Kidney capillary endothelial cell (primary cell): ENCODE data around the gene SLX4IP.

Experiments used
- DNase-seq: peaks from one replicate; pipeline ENCODE4 v3.0.0-alpha.2; 2018; ENCODE audit warnings: low spot score

SLX4IP gene

DNA sequence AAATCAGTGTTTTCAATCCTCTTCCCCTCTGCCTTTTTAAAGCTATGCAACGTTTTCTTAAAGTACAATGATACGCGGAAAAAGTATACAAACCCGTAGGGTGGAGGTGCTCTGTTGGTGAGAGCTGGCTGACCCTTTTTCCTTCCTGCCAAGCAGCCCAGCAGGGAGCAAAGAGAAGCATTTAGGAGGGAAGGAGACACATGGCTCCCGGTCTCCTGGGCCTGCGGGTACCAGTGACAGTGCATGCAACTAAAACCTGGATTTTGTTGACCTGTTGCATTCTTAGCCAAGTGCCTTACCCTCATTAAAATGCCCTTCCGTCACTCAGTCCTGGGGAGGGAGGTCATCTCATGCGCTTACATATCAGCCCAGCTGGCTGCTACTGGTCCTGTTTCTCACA is 87.2 kb downstream of the SLX4IP start:
- no peak for DNase-seq

GRCh38 chr20:10523443-10523842 is 88.3 kb downstream of the SLX4IP start:
- no peak for DNase-seq

DNA sequence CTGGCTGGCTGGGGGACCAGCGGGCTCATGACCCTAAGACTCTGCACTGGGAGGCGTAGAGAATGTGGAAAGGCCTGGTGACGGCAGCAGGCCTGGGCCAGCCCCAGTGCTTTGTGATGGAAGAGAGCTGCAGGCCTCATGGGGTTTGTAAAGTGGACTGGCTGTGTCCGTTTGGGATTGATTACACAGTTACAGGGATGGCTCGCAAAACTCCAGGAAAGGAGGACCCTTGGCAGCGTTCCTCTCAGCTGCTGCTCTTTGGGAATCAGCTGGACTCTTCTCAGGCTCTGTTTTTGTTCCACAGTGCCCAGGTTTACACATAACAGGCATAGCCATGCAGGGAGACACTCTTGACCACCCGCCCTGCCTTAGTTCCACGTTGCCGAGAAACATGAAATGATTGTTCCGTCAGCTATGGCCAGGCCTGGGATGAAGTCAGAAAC is 89.0 kb downstream of the SLX4IP start:
- DNase-seq = no peak

DNA sequence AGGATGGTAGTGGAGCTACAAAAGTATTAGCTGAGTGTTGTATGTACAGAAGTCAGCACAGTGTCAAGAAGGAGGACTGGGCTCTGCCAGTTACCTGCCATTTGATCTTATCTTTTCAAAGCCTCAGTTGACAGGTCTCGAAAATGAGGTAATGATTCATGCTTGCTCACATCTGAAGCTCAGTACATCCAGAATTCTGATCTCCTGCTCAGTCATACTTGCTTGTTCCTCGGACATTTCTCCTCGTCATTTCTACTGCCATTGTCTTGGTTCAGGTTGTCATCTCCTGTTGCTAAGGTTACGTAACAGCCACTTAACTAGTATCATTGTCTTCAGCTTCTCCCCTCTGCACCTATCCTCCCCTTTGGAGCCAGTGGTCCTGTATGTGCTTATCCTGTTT is 89.5 kb downstream of the SLX4IP start:
- DNase-seq = peak; percentile 51

- no peak for DNase-seq
Observed at GRCh38 chr20:10527781-10528180, 92.7 kb downstream of the SLX4IP start.

DNA sequence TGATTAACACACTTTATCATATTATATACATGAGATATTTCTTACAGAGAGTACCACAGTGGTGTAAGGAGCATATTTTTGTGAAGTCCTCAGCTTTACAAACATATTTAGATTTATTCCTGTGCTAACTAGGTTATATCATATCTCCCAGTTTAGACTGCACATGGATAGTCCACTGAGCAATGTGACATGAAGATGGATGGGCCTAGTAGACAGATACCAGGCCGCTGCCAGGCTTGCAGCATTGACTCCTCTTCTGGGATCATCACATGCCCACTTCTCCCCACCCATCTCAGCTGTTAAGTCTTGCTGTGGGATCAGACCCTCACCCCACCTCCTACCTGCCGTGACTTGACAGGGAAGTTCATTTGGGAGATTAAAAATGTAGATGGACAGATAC is 95.8 kb downstream of the SLX4IP start:
- no peak for DNase-seq

DNA sequence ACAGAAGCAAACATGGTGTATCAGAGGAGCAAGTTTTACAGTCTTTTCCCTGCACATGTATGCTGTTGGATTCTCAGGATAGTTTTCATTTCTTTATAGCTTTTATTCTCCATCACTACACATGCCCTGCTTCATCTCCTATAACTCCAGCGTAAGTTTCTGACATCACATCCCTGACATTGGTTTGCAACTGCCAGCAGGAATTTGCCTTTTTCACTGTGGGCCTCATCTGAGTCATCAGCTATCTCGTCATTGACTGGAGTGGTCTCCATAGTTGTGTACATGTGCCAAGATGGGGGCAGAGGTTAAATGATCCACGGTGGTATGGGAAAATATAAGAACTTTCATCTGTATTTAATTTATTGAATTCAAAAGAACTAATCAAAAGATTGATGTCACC is 96.7 kb downstream of the SLX4IP start:
- DNase-seq = no peak

- no peak for DNase-seq
Observed at GRCh38 chr20:10532361-10532760, 97.3 kb downstream of the SLX4IP start.

GRCh38 chr20:10536531-10536930 is 101.4 kb downstream of the SLX4IP start:
- no peak for DNase-seq

- no peak for DNase-seq
Observed at GRCh38 chr20:10537850-10538480, 102.9 kb downstream of the SLX4IP start.

GRCh38 chr20:10538768-10539167 is 103.7 kb downstream of the SLX4IP start:
- no peak for DNase-seq

DNA sequence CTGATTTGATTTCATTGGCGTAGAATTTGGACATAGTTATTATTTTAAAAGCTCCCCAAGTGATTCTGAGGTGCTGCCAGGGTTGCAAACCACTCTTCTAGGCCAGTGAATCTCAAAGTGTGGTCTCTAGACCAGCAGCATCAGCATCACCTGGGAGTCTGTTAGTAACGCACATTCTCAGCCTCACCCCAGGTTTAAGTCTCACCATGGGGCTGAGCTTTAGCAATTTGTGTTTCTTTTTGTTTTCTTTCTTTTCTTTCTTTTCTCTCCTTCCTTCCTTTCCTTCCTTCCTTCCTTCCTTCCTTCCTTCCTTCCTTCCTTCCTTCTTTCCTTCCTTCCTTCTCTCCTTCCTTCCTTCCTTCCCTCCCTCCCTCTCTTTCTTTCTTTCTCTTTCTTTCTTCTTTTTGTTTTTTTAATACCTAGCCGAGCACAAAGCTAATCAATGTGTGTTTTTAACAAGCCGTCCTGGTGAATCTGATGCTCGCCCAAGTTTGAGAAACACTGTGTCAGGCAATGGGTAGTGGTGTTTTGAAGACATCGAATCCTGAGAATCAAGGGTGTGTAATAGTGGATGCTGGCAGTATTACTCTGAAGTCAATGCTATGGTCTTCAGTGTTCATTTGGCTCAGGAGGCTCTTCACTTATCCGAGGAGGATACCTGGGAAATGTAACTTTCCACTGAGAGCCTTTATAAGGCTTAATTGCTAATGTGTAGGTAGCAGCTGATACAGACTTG is 104.9 kb downstream of the SLX4IP start:
- no peak for DNase-seq

DNA sequence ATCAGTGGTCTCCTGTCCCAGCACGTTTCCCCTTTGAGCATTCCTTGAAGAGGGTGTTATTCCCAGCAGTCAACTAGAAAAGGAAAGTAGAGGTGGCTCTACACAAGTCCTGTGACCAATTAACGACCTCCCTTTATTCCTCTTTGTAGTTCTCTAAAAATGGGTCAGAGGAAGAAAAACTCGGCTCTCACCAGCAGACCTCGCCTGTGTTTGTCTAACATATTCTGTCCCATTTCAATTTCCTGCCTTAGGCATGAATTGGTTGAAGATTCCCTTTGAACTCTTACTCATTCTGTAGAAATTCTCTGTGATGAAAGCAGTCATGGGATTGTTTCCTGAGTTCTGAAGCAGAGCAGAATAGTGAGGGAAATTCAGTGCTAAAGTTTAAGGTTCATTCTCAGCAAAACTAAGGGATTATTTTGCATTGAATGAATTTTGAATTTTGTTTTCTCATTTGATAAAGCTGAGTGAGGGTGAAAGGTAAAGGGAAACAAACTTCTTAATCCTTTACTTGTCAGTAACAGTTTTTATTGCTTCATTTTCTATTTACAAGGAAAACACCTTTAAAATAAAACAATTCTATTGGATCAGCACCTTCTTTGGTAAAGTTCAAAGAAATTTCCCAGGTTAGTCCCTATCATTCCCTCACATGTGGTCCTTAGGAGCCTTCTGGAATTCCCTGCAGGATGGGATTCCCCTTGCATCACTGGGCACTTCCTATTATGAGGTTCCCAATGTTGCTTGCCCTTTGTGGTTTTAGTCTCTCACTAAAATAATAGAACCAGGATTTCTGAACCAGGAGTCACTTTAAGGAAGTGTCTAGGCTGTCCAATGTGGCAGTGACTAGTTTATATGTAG is 105.8 kb downstream of the SLX4IP start:
- DNase-seq = peak; percentile 91

DNA sequence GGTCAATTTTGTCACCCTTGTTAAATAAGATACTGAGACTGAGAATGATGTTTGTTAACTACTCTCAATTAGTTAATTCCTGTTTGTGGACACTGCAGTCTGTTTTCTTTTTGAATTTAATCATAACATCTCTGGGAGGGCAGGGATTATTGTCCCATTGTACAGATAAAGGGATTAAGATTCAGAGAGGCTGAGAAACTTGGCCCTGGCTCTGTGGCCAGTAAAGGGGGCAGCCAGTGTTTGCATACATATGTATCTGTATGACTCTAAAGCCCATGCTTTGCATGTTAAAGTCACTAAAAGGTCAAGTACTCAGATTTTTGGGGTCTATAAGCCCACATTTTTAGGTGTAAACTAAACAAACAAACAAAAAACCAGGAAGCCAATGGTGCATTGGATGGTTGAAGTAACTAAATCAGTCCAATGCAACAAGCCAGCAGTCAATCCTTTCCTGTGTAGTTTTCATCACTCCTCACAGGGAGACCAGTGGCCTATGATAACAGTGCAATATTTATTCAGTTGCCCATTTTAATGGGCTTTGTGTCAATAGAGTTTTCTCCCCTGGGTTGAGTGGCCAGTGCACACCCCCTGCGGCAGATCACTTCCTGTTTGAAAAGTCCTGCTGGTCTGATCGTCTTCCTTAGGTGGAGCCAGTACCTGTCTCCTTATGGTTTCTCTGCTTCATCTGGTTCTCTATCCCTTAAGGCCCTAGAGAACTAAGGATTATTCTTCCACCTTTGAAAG is 106.7 kb downstream of the SLX4IP start:
- DNase-seq = no peak

- DNase-seq = no peak
Observed at GRCh38 chr20:10542442-10542841, 107.3 kb downstream of the SLX4IP start.

DNA sequence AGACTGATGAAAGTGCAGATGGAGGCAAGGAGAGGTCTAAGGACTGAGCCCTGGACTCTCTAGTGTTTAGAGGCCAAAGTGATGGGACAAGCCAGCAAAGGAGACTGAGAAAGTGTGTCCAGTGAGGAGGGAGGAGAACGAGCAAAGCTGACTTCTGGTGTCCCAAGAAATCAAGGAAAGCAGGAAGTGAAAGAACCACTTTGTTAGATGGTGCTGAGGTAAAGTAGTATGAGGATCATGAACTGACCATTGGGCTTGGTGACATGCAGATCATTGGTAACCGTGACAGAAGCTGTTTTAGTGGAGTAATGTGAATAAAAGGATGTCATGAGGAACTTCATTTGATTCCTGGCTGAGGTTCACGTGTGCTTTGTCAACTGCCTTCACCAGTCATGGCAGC is 108.4 kb downstream of the SLX4IP start:
- DNase-seq = no peak

- no peak for DNase-seq
Observed at GRCh38 chr20:10547276-10548114, 112.4 kb downstream of the SLX4IP start.

DNA sequence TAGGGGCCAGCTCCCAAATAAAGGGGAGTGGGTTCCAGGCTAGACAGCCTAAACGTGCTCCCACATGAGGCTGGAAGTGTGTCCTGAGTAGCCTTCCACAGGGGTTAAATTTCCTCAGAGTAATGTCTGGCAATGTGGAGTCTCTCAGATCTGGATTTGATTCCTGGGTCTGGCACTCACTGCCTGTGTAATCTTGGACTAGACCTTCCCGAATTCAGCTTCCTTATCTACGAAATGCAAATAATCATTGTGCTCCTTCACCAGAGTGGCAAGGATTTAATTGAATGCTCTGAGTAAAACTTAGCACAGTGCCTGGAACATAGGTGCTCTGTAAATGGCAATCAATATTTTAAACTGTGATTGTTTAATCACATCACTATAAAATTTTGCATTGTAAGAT is 114.4 kb downstream of the SLX4IP start:
- no peak for DNase-seq

- no peak for DNase-seq
Observed at GRCh38 chr20:10550204-10551118, 115.4 kb downstream of the SLX4IP start.
